Activated CD4-positive, CD25-positive, alpha-beta regulatory T cell treated with anti-CD3 and anti-CD28 coated beads, Interleukin-2, amount 50 U/mL, for 72 hours (primary cell): Measurements from ENCODE around the gene KIF22.

Experiments used
- DNase-seq: peaks from one replicate; pipeline ENCODE4 v3.0.0; 2021

KIF22 gene

DNA sequence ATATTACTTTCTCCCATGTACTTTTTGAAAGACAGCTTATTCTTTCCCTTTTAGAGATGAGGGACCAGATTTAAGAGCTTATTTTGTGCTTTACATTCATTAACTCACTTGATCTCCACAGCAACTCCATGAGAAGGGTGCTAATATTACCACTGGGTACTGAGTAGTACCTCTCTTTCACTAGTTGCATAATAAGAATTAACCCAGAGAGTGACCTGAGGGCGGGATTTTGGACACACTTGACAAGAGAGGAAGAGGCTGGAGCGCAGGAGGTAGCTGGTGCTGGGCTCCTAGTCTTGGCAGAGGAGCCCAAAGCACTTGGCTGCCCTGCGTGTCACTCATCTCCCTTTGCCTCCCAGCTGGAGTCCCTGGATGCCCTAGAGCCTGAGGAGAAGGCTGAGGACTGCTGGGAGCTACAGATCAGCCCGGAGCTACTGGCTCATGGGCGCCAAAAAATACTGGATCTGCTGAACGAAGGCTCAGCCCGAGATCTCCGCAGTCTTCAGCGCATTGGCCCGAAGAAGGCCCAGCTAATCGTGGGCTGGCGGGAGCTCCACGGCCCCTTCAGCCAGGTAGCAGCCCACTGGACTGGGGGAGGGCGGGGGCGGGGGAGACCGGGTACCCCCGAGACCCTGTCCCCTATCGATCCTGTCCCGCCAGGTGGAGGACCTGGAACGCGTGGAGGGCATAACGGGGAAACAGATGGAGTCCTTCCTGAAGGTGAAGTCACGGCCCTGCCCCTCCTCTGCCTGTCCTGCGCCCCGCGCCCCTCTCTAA is 14.1 kb downstream of the KIF22 start:
- no peak for DNase-seq

DNA sequence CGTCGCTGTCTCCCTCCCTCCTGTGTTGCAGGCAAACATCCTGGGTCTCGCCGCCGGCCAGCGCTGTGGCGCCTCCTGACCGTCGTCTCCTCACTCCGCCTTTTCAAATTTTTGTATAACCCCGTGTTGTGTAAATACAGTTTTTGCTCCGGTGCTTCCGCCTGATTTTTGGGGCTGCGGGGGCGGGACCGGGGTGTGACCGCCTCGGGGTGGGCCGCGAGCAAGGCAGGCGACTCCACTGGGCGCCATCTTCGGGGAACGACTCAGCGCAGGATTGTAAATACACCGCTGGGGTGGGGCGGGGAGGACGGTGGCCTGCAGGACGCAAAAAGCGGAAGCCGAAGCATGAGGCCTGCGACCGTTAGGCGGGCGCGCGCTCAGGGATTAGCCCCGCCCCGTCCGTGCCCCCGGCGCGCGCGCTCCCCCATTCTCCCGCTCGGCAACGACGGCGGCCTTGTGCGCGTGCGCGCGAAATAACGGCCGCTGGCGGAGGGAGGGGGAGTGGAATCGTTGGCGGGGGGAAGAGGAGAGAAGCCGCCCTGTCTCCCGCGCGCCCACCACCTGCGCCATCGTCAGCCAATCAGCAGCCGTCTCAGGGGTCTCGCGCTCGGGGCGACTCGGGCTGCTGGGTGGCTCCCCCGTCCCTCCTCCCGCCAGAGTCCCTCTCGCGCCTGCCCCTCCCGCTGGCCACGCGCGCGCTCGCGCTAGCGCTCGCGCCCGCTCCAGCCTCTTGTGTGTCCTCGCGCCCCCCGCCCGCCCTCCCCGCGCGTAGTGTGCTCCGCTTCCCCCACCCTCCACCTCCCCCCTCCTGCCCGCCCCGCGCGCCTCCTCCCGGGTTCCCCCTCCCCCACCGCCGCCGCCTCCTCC is 14.9 kb downstream of the KIF22 start:
- peak; percentile 97 for DNase-seq

DNA sequence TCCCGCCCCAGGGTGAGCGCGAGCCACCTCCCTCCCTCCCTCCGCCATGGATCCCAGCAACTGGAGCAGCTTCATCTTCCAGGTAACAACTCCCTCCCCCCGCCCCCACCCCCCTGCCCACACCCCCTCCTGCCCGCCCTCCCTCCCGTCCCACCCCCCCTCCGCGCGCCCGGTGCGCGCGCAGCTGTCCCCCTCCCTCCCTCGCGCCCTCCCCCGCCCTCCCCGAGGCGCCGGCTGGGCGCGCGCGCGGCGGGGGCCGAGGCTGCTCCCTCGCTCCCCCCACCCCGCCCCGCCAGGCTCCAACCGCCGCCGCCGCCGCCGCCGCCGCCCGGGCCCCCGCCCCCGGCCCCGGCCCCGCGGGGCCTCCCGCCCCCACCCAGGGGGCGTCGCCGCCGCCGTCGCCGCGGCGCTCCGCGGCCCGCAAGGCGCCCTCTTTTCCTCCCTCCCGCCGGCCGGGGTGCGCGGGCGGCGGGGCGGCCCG is 15.6 kb downstream of the KIF22 start, which contains the start of gene MAZ:
TSS of gene MAZ (plus strand) at position 431 of the 481 bp plus-strand sequence. CDS start 173 bp downstream, outside the sequence.
- DNase-seq, result peak; percentile 70

GRCh38 chr16:29806641-29807425 is 16.3 kb downstream of the KIF22 start:
- DNase-seq, result peak; percentile 67

- peak; percentile 77 for DNase-seq
These were observed 17.1 kb downstream of the KIF22 start for GRCh38 chr16:29807426-29808218.

DNA sequence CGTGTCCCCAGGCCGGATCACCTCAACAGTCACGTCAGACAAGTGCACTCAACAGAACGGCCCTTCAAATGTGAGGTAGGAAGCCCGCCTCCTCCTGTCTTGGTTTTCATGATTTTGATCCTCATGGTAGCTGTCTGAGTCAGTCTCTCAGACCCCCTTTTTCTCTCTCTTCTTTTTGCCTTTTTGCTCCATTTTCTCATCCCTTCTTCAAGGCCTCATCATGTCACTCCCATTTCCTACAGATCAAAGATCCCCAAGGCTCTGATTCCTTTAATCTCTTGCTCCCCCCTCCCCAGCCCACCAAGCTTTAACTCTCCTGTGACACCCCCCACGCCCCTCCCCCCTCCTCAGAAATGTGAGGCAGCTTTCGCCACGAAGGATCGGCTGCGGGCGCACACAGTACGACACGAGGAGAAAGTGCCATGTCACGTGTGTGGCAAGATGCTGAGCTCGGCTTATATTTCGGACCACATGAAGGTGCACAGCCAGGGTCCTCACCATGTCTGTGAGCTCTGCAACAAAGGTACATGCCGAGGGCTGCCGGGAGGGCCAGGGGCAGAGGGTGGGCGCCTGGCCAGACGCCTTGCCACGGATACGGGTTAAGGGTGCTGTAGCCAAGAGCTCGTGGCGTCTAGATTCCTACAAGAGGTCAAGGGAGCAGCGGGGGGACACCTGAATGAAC is 17.8 kb downstream of the KIF22 start:
- no peak for DNase-seq

DNA sequence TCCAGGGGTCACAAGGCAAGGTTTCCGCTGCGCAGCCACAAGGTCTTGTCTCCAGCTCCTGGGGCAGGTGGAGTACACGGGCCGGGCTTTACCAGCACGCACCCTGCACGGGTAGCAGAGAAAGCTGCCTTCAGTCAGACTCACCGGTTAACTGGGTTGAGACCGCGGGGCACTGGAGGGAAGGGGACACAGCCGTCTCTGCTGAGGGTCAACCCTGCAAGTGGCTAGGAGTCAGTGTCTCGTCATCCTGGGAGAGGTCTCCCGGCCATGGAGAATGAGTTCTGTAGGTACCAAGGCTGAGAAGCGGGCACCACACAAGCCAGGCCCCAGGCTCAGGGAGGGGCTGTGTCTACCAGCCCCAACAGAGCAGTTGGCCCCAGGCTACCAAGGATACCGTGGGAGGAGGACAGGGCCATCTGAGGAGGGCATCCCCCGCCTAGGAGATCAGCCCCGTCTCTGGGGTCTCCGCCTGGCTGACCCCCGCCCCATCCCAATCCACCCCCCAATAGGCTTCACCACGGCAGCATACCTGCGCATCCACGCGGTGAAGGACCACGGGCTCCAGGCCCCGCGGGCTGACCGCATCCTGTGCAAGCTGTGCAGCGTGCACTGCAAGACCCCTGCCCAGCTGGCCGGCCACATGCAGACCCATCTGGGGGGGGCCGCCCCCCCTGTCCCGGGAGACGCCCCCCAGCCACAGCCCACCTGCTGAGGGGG is 18.6 kb downstream of the KIF22 start:
- DNase-seq, result no peak

- DNase-seq, result no peak
These were observed 19.5 kb downstream of the KIF22 start for GRCh38 chr16:29809850-29810698.

GRCh38 chr16:29810699-29811169 is 20.2 kb downstream of the KIF22 start:
- no peak for DNase-seq

DNA sequence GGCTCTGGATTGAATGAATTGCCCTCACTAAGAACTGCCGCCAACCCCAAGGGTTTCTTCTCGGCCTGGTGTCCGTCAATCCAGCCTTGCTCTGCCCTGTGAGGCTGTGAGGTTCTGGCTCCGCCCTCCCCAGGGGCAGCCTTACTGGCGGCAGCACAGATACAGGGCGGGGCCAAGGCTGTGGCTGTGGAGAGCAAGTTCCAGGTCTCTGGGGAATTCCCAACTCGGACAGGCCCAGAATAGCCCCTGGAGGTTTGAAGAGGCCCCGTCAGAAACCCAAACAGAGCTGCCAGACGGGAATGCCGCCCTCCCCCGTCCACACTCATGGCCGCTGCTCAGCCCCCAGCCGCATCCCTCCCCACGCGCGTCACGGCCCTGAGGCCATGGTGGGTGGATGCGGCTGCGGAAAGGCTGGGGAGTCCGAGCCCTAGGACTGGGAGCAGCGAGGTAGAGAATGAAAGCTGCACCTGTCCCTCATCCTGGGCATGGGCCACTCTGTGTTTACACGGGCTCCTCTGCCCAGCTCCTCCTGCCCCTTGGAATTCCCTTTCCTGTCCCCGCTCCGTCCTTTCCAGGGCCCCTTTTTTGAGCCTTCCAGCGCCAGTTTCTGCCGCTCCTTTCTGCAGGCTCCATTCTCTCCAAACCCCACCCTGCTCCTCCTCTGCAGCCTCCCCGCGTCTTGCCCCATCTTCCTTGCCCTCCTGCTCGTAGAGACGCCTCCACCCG is 20.8 kb downstream of the KIF22 start:
- peak; percentile 80 for DNase-seq

- no peak for DNase-seq
These were observed 21.5 kb downstream of the KIF22 start, which contains the start of gene PRRT2 for GRCh38 chr16:29811896-29812665. PRRT2 (plus strand) TSS chr16:29812193; CDS start chr16:29813055, 862 bp downstream.

- DNase-seq, result no peak
These were observed 22.4 kb downstream of the KIF22 start for GRCh38 chr16:29812754-29813643.

- no peak for DNase-seq
These were observed 23.4 kb downstream of the KIF22 start for GRCh38 chr16:29813644-29814562.

- no peak for DNase-seq
These were observed 24.0 kb downstream of the KIF22 start for GRCh38 chr16:29814592-29814991.

- DNase-seq, result no peak
These were observed 24.6 kb downstream of the KIF22 start for GRCh38 chr16:29815032-29815721.
